ENCODE results near the gene USP8.
"Not testable (repeated sequence)": the region's sequence is repeated elsewhere in the genome, so short reads cannot be mapped to it uniquely, and the experiment has no call there.

The USP8 gene

GRCh38 chr15:50452927-50453326, 28.7 kb downstream of the USP8 start:
- DNase-seq = no peak

DNA sequence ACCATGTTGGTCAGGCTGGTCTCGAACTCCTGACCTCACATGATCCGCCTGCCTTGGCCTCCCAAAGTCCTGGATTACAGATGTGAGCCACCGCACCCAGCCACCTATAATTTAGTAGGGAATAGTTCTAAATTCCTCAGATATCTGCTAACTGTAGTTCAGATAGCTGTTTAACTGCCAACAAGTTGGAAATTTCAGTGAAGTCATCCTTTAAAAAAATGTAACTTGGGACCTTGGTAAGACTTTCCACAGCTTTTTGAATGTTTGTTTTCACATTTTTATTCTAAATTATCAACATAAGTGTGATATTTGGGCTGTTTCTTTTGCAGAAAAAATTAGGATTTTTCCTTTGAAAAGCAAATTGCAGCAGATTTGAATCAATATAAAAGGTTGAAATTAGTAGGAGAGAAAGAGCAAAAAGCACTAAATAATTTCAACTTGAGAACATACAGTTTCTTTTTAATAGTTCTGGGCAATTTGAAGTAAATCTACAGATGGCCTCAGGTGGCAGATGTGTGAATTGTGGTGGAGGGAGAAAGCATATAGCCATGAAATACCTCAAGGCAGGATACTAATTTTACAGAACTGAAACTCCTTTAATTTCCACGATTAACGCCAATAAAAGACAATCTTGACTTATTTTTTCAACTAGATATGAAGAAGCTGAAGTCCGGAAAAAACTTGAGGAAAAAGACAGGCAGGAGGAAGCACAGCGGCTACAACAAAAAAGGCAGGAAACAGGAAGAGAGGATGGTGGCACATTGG, 34.3 kb downstream of the USP8 start:
- DNase-seq = no peak

DNA sequence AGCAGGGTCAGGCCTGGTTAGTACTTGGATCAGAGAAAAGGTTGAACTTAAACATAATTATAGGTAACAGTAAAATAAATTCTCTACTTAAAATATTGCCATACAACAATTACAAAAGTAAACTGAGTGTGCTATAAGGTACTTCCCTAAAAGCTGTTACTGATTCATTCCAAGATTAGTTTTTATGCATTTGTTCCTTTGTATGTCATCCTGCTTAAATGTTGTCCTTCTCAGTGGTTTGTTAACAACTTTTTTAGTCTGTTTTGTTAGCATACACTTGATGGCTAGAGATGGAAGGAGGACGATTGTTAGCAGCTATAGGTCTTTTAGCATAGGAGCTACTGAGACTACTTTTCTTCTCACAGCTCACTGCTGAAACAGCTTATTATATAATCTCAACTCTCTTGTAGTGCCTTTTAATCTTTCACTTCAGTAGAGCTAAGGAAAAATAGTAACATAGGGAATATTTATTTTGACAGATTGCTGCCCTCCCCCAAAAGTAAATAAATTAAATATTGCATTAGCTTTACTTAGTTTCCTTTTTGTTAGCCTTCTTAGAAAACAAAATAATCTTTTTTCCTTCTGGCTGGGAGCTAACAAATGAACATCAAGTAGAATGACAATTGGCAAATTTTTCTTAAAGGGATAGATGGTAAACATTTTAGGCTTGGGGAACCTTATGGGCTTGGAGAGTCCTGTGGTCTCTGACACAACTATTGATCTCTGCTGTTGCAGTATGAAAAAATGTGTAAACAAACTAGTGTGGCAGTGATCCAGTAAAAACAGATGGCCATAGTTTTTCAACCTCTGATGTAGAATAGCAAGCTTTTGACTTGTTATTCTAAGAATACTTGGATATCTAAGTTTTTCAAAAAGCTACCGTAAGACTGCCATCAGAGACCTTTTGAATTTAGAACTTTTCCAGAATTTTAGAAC, 39.5 kb downstream of the USP8 start:
- no peak for DNase-seq

DNA sequence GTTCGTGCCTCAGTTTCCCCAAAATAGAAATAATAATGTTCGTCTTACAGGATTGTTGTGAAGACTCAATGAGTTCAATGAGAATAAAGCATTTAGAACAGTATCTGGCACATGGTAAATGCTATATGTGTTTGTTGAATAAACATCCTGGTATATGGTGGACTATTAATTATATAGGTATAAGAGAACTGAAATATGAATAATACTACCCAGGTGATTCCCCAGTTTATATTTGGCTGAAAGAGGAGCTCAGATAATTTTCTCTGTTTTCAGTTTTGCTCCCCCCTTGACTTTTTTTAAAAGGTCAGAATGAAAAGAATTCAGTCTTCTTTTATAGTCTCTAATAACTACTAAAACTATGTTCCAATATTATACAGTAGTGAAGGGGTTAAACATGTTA, 46.9 kb downstream of the USP8 start:
- DNase-seq = no peak

DNA sequence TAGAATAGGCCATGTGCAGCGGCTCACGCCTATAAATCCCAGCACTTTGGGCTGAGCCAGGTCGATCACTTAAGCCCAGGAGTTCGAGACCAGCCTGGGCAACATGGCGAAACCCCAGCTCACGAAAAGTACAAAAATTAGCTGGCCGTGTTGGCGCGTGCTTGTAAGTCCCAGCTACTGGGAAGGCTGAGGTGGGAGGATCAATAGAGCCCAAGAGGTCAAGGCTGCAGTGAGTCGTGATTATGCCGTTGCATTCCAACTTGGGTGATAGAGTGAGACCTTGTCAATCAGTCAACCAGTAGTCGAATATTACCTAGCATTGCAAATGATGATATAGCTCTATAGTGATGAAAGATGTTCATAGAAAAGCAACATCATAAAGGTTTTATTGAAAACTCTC, 51.9 kb downstream of the USP8 start:
- DNase-seq = no peak

DNA sequence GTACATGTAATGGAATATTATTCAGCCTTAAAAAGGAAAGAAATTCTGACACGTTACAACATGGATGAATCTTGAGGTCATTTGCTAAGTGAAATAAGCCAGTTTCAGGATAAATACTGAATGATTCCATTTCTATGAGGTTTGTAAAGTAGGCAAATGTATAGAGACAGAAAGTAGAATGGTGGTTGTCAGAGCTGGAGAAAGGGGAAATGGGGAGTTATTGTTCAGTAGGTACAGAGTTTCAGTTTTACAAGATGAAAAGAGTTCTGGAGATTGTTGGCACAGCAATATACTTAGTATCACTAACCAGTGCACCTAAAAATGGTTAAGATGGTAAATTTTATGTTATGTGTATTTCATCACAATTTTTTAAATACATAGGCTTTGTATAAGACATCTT, 60.6 kb downstream of the USP8 start:
- DNase-seq = no peak

GRCh38 chr15:50485389-50485788, 61.2 kb downstream of the USP8 start:
- no peak for DNase-seq

DNA sequence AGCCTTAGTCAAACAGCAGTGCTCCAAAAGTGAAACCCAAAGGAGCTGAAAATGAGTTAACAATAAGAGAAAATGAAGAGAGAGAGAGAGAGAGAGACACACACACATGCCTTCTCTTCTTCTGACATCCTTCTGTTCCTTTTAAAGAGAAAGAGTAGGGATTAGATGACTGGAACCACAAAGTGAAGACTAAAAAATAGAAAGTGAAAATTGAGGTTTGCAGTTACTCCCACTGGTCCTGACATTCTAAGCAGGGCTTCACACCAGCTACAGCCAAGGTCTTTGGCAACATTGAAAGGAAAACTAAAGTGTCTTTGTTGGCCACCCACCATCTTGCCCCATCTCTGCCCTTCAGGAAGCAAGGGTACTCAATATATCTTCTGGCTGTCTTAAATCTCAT, 63.1 kb downstream of the USP8 start:
- DNase-seq = peak; percentile 6

DNA sequence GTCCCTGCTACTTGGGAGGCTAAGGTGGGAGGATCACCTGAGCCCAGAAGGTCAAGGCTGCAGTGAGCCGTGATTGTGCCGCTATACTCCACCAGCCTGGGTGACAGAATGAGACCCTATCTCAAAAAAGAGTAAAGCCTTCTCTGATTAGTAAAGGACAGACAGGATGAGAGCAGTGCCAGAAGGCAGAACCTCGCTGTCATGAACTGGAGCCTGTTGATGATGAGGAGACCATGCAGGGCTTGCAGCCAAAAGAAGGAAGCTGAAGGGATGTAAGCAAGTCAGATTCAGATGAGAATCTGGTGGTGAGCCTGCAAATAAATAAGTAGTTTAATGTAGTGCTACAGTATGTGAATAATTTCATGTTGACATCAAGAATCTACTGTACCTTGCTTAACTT, 69.4 kb downstream of the USP8 start:
- no peak for DNase-seq

DNA sequence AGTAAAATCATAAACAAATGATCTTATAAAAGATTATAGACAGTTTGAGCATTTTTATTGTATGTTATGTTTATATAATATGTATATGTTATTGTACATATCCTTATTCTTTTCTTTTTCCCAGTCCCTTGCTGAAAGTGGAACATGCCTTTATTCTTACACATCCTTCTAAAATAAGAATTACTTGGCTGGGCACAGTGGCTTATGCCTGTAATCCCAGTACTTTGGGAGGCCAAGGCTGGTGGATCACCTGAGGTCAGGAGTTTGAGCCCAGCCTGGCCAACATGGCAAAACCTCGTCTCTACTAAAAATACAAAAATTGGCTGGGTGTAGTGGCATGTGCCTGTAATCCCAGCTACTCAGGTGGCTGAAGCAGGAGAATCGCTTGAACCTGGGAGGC, 70.3 kb downstream of the USP8 start:
- not testable (repeated sequence) for DNase-seq

GRCh38 chr15:50496692-50497091, 72.5 kb downstream of the USP8 start:
- no peak for DNase-seq

DNA sequence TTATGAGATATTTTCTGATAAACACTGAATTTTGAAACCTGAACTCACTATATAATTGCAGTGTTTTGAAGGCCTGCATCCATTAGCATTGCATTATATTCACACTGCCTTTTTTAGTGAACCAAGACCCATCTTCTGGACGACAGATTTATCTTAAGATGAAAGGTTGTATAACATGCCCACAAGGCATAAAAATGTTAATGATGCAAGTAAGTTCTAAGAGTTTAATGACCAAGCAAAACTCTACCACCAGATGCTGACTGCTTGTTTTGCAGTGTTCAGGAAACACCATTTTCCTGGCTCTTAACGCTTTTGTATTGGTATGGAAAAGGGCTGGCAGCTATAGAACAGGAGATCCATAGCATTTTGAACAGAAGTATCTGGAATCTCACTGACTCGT, 76.1 kb downstream of the USP8 start:
- no peak for DNase-seq

DNA sequence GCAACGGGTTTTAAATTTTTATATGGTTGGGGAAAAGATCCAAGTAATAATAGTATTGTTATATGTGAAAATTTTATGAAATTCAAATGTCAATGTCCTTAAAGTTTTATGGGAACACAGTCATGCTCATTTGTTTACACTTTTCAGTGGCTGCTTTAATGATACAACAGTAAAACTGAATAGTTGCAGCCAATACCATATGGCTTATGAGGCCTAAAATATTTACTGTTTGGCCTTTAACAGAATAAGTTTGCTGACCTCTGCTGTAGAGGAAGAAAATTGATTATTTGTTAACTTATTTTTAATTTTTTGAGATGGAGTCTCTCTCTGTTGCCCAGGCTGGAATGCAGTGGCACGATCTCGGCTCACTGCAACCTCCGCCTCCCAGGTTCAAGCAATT, 77.6 kb downstream of the USP8 start:
- no peak for DNase-seq

DNA sequence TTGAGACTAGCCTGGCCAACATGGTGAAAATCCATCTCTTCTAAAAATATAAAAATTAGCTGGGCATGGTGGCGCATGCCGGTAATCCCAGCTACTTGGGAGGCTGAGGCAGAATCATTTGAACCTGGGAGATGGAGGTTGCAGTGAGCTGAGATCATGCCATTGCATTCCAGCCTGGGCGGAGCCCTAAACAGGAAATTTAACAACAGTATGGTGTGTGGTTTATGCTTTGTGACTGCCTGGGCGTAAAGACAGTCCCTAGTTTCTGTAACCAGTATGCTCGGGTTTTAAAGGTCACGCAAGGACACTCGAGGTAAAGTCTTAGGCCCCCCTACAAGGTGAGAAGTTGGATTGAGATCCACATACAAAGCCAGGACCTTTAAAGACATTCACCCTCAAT, 78.9 kb downstream of the USP8 start:
- no peak for DNase-seq

- DNase-seq = not testable (repeated sequence)
These were observed 81.5 kb downstream of the USP8 start for GRCh38 chr15:50505656-50506055.

DNA sequence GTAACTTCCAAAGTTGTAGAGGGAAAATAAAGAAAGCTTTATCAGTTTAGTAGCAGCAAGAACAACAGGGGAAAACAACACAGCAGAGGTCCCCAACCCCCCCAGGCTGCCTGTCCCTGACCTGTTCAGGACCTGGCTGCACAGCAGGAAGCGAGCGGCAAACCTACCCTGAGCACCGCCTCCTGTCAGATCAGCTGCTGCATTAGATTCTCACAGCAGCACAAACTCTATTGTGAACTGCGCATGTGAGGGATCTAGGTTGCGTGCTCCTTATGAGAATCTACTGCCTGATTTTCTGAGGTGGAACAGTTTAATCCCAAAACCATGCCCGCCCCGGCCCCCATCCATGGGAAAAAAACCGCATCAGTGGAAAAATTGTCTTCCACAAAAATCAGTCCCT, 81.9 kb downstream of the USP8 start:
- DNase-seq = no peak

DNA sequence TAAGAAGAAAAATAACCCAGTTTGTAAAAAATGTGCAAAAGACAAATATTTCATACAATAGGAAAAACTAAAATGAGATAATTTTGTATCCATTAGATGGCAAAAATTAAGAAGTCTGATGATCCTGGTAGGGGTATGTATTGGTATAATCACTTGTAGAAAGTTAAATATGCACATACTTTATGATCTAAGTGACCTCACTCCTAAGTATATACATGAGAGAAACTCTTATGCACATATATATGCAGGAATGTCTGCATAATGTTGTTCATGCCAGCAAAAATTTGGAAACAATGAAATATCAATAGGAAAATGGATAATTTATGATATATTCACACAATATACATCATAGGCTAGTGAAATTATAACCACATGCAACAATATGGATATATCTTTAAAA, 88.8 kb downstream of the USP8 start:
- no peak for DNase-seq

DNA sequence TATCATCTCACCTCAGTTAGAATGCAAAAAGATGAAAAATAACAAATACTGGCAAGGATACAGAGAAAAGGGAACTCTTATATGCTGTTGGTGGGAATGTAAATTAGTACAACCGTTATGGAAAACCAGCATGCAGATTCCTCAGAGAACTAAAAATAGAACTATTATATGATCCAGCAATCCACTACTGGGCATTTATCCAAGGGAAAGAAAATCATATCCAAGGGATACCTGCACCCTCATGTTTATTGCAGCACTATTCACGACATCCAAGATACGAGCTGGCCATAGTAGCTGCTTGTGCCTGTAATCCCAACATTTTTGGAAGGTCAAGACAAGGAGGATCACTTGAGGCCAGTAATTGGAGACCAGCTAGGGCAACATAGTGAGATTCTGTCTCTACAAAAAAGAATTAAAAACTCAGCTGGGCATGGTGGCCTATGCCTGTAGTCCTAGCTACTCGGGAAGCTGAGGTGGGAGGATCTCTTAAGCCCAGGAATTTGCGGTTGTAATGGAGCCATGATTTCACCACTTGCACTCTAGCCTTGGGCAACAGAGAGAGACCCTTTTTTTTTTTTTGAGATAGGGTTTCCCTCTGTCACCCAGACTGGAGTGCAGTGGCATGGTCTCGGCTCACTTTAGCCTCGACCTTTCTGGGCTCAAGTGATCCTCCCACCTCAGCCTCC, 95.7 kb downstream of the USP8 start:
- no peak for DNase-seq

DNA sequence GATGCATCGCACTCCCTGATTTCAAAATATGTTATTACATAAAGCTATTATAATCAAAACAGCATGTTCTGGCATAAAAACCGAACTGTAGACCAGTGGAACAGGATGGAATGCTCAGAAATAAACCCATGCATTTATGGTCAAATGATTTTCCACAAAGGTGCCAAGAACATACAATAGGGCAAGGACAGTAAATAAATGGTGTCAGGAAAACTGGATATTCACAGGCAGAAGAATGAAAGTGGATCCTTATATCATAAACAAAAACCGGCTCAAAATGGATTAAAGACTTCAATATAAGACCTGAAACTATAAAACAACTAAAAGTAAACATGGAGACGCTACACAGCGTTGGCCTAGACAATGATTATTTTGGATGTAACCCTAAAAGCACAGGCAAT, 99.6 kb downstream of the USP8 start:
- no peak for DNase-seq

GRCh38 chr15:50531163-50531562, 107.0 kb downstream of the USP8 start:
- no peak for DNase-seq

GRCh38 chr15:50531766-50532165, 107.6 kb downstream of the USP8 start:
- DNase-seq = no peak

DNA sequence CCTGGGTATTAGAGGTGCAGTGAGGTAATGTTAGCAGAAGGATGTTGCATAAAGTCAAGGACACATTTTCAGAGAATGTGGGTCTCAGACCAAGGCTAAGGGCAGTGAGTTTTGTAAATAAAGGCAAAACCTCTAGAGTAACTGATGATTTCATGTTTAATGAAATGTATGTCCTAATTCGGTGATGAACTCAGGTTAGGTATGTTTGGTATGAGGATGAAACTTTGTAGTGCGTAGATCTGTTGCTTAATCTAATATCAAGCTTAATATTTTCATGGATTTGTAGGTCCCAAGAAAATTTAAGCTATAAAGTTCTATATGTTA, 118.6 kb downstream of the USP8 start:
- no peak for DNase-seq

DNA sequence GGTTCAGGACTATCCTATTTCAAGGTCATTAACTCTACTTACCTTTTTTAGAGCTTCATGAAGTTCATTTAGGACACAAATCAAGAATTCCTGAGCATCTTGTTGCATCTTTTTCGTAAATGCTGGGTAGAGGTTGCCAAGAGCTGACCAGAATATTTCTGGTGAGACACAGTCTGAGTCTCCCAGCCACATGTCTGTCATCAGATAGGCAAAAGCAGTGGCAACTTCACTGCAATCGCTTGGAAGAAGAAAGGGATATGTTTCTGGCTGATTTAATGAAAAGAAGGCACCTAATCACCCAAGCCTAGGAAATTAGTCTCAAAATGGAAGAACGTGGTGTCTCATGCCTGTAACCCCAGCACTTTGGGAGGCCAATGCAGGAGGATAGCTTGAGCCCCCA, 119.4 kb downstream of the USP8 start:
- DNase-seq = no peak

- DNase-seq = no peak
These were observed 120.2 kb downstream of the USP8 start for GRCh38 chr15:50544368-50544767.

Data from stimulated activated CD4-positive, alpha-beta T cell treated with anti-CD3 and anti-CD28 coated beads, Interleukin-1b, Interleukin-23, amount 100 ng/mL, for 48 hours (primary cell).